Smooth muscle cell of the brain vasculature (primary cell): ENCODE data around the gene TEAD1.

Experiments used
- DNase-seq: peaks from one replicate; pipeline ENCODE4 v3.0.0-alpha.2; 2012; ENCODE audit warnings: low read depth, low spot score

TEAD1 gene

DNA sequence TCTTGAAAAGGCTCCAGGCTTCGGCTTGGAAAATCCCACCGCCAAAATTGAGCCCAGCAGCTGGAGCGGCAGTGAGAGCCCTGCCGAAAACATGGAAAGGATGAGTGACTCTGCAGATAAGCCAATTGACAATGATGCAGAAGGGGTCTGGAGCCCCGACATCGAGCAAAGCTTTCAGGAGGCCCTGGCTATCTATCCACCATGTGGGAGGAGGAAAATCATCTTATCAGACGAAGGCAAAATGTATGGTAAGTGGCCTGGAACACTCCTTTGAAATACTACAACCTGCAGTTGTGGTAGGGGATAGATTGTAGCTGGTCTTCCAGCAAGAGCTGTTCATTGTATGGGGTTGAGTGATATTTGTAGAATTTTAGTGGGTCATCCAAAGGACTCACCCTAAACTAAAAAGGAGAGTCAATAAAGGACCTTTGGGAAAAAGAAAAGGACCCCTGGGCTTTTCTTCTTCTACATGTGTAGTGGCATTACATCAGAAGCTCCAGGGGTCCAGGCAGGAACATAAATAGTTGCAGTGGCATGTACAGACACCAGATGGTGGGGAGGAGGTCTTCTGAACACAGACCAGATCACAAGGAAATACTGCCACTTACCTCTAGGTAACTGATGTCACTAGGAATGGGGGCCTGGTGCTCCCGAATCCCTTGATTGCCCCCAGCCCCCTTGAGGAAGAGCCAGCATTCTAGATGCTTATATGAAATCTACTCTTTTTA lies 90.1 kb downstream of the TEAD1 start:
- DNase-seq, result no peak

DNA sequence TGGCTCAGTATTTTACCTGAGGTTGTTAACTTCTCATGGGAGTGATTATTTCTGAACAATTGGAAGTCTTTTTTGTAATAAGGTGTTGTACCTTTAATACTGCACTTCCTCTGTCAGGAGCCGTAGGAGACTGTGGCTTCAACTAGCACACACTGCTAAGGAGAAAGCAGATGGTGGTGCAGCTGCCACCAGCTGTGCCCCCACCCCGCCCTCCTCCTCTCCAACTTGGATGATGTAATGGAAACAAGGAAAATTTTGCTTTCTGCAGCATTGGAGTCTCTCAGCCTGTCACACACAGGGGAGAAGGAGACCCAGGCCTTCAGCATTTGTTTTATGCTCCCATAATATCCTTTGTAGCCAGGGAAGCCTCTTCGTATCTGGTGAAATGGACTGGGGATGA lies 91.2 kb downstream of the TEAD1 start:
- peak; percentile 55 for DNase-seq

- no peak for DNase-seq
Observed at GRCh38 chr11:12767027-12767426, 92.8 kb downstream of the TEAD1 start.

DNA sequence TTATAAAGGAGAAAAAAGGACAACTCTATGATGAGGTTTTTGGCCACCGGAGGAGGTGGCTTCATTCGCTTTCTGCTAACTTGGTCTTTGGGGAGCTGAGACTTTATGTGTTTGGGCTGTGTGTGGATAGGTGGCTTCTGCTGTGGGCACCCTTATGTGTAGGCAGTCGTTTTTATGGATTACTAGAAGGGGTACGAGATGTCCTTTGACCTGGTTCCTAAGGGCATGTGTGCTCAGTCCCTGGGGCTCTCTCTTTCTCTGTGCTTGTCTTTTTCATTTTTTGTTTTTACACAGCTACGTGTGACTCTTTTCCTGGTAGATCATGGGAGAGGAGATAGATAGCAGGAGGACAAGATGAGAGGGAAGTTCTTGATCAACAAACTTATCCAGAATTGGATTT lies 93.4 kb downstream of the TEAD1 start:
- no peak for DNase-seq

DNA sequence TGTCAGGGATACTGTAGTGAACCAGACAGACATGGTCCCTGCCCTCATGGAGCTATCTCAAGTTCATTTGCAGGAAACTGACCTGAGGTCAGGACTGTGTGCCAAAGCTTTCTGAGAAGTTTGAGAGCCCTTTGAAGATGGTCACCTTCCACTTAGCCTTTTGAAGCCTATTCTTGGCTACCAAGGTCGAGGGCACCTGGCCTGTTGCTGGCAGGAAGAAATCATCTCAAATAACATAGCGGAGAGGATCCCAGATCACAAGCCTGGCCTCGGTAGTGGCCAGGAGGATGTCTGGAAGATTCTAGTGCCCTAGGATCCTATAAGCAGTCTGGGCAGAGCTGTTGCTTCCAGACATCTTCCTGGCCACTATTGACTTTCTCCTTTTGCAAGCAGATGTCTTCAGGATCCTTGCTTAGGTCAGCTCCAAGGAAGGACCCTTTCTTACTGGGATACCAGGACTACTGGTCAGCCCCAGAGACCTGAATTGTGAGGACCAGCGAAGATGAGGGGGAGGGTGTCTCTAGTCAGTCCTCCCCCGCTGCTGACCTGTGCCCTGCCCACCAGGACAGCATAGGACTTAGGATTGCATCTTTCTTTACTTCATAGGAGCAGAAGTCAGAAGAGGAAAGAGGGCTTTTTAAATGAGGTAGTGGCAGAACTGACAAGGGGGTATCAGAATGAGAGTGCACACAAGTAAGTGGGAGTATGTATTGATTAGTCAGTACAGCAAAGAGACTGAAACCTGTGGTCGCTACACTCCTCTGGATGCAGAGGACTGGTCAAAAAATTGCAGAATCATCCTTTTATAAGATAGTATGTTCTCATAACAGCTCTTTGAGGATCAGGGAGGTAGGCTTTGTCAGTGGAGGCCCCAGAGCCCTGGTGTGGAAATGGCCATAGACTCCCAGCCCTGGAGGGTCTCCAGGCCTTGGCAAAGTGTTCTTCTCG lies 94.8 kb downstream of the TEAD1 start:
- DNase-seq, result no peak

DNA sequence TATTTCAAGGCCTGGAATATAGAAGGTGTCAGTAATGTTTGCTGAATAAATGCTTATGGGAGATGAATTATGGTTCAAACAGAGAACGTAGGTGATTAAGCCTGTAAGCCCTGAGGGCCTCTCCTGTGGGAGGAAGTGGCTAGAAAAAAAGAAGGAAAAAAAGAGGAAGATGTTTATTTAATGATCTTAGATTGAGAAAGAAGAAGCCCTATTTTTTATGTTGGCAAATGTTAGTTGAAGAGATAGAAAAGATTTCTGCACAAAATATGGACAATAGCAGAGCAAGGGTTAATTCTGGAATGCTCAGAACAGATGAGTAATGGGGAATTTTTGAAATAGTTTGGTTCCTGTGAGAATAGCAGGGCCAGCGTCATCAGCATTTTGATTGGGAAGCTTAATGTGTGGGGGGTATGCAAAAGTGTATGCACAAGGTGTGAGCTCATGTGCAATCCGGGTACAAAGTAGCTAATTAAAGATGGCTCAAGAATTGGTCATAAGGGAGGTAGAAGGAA lies 95.7 kb downstream of the TEAD1 start:
- no peak for DNase-seq

- no peak for DNase-seq
Observed at GRCh38 chr11:12770435-12770834, 96.2 kb downstream of the TEAD1 start.

GRCh38 chr11:12770966-12771597 lies 96.9 kb downstream of the TEAD1 start:
- DNase-seq, result no peak

- no peak for DNase-seq
Observed at GRCh38 chr11:12771875-12772274, 97.7 kb downstream of the TEAD1 start.

GRCh38 chr11:12772324-12772723 lies 98.1 kb downstream of the TEAD1 start:
- DNase-seq, result no peak

GRCh38 chr11:12773591-12773990 lies 99.4 kb downstream of the TEAD1 start:
- no peak for DNase-seq

- DNase-seq, result no peak
Observed at GRCh38 chr11:12775955-12776354, 101.7 kb downstream of the TEAD1 start.

- DNase-seq, result no peak
Observed at GRCh38 chr11:12777208-12777874, 103.1 kb downstream of the TEAD1 start.

DNA sequence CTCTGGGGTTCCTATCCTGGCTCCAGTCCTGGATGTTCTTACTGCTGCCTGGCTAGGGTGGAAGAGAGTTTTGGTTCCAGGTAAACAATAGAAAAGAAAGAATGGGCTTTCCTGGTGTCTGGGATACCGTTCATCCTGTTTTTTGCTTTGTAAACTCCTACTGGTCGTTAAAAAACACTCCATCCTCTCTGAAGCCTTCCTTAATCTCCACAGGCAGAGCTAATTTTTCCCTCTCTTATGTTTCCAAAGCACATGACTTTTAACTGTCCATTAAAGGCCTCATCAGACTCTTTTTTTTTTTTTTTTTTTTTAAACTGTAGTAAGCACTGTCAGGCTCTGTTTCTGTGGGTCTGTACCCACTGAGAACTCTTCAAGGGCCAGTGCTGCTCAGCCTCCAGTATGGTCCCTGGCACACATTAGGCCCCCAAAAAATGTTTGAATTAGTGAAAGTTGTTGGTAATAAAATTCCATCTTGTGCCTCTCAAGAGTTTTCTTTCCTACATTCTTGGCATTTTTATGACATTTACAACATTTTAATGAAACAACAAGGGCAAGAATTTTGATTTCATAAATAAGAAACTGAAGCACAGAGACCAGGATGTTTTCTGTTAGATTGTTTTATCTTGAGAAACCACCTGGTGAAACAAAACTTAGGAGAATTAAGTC lies 104.2 kb downstream of the TEAD1 start:
- DNase-seq, result no peak

DNA sequence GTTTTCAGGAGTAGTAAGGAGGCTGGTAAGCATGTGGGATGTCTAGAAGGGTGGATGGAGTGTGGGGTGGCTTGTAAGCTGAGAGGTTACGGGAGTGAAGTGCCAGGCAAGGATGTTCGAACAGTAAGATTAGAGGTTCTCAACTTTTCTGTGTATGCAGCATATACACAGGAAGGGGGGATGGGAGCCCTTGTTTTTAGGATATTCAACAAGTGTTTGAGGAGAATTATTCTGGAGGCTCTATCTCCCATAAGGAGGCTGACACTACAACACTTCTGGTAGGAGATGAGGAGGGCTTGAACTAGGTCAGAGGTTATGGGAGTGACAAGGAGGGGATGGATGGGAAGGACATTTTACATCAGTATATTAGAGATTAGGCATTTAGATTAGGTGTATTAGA lies 109.5 kb downstream of the TEAD1 start:
- no peak for DNase-seq

- no peak for DNase-seq
Observed at GRCh38 chr11:12784445-12784844, 110.2 kb downstream of the TEAD1 start.

DNA sequence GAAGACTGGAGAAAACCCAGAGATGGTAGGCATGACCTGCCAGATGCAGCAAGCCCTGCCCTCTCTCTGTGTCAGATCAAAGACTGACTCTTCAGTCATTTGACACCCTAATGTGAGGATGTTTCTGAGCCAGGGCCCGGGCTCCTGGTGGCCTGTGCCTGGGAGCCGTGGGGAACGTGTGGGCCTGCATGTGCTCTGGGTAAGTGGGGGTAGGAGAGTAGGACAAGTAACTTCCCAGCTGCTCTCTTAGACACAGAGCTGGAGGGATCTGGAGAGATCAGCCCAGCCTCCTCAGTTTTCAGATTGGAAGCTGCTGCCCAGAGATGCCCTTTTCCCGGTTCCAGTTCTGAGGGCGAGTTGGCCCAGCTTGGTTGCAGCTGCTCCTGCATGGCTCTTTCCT lies 110.8 kb downstream of the TEAD1 start:
- DNase-seq, result no peak

DNA sequence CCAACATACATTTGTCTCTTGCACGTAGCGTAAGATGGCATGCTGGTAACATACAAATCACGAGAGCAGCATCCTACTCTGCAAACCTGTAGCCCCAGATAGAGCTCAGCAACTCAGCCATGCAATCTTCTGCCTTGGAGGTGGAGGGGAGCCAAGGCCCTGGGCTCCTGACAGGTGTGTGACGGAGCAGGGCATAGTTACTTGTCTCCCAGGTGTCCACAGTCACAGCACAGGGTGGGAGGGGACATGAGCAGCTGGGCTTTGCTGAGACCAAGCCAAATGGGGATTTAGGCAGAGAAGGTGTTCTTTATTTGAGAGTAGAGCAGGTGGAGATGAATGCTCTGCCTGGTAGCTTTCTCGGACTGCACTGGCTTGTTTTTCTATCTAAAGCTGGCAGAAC lies 111.7 kb downstream of the TEAD1 start:
- no peak for DNase-seq

DNA sequence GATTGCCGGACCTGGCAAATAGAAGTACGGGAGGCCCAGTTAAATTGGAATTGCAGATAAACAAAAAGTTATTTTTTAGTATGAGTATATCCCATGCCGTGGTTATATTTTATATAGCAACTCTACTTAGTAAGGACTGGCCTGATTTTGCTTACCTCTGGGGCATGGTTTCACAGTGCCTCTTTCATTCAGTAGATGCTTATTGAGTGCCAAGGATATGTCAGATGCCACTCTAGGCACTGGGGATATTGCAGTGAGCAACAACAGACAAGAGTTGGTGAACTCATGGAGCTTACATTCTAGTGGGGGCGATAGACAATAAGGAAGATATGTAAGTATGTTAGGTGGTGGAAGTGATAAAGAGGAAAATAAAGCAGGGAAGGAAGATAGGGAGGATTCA lies 112.2 kb downstream of the TEAD1 start:
- no peak for DNase-seq

GRCh38 chr11:12786891-12787290 lies 112.7 kb downstream of the TEAD1 start:
- no peak for DNase-seq

DNA sequence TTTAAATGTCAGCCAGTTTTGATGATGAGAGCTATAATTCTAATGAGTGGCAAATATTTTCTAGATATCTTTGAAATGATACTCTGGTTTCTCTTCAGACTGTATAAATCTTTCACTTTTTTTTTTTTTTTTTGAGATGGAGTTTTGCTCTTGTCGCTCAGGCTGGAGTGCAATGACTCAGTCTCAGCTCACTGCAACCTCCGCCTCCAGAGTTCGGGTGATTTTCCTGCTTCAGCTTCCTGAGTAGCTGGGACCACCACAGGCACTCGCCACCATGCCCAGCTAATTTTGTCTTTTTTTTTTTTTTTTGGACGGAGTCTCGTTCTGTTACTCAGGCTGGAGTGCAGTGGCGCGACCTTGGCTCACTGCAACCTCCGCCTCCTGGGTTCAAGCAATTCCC lies 113.6 kb downstream of the TEAD1 start:
- DNase-seq, result no peak
